Stomach (tissue), 9 donors: ENCODE data around the gene FRAS1. TPM values are rescaled to one million over a fixed set of nuclear protein-coding genes. Genes with fewer than 3 reads are reported as not detected.

Experiments
- DNase-seq, 2 donors: peaks; one replicate each; pipeline versions ENCODE4 v3.0.0 to v3.0.0-alpha.2; 2013 to 2019
- H3K27ac ChIP-seq, 5 donors: fragments of 200-600 bp in 4 of 5; sonication (generic) in 4 of 5; one replicate each; pipeline ENCODE4 v1.5.1; 2013 to 2019; ENCODE audit warnings: mild to moderate bottlenecking in 1 of 5, moderate library complexity in 1 of 5
- H3K27me3 ChIP-seq, 3 donors: fragments of 200-600 bp; sonication (generic); one replicate each; pipeline ENCODE4 v1.5.1; 2017 to 2019; ENCODE audit warnings: mixed run types in 1 of 3
- H3K36me3 ChIP-seq, 4 donors: fragments of 200-600 bp; sonication (generic); 1 replicate in 3 of 4; 2 replicates in 1 of 4; pipeline ENCODE4 v1.5.1; 2016 to 2019
- H3K4me1 ChIP-seq, 4 donors: fragments of 200-600 bp; sonication (generic); one replicate each; pipeline ENCODE4 v1.5.1; 2016 to 2019
- H3K4me3 ChIP-seq, 4 donors: fragments of 200-600 bp; sonication (generic) in 3 of 4; one replicate each; pipeline ENCODE4 v1.5.1; 2016 to 2019; ENCODE audit warnings: mild to moderate bottlenecking in 1 of 4
- H3K9me3 ChIP-seq, 4 donors: fragments of 200-600 bp; sonication (generic); one replicate each; pipeline ENCODE4 v1.5.1; 2016 to 2019
- CTCF ChIP-seq, 7 experiments: fragments of 450-650 bp in 4 of 7; fragments of 200-600 bp in 3 of 7; sonication (generic) in 3 of 7; IDR thresholded peaks; one replicate each; pipeline ENCODE4 v1.5.1; 2016 to 2019; ENCODE audit warnings: antibody characterized with exemption in 7 of 7, control low read depth in 2 of 7, mild to moderate bottlenecking in 1 of 7
- EP300 ChIP-seq: sonication (generic); formaldehyde crosslinking; IDR thresholded peaks from one replicate; pipeline ENCODE4 v1.6.1; 2017; ENCODE audit warnings: antibody characterized with exemption
- POLR2A ChIP-seq, 4 donors: fragments of 450-650 bp; IDR thresholded peaks; one replicate each; pipeline ENCODE4 v1.6.1; 2016; ENCODE audit warnings: antibody characterized with exemption in 4 of 4, control low read depth in 2 of 4, mild to moderate bottlenecking in 1 of 4, moderate library complexity in 1 of 4
- POLR2AphosphoS5 ChIP-seq, 3 donors: sonication (generic); formaldehyde crosslinking; IDR thresholded peaks; one replicate each; pipeline ENCODE4 v1.6.1; 2016; ENCODE audit warnings: antibody characterized with exemption in 3 of 3
- WGBS, 5 donors: extraction: QIAGEN DNeasy Blood & Tissue Kit in 3 of 5; methylation state at CpG; one replicate each; pipeline versions ENCODE4 v1.1.5 to v1.1.7; 2013 to 2018; 5-methylcytosine and 5-hydroxymethylcytosine counted together
- intact Hi-C: fragments of 100-400 bp; cut with DNase I; formaldehyde crosslinking; loops from one replicate; pipeline ENCODE4 v1.15.1; 2023; ENCODE audit warnings: low total_unique reads
- polyA plus RNA-seq, 3 donors: library from polyadenylated mRNA; stranded (reverse); fragments of 200-250 nt; gene quantifications; one replicate each; pipeline ENCODE4 v1.2.3, GENCODE V29; 2013
- total RNA-seq, 5 donors: library from RNA; depleted of rRNA; stranded (reverse); fragments of >200 nt; gene quantifications; one replicate each; pipeline versions ENCODE4 v1.1.0 to v1.2.3, GENCODE V29; 2014 to 2016
- donor health status: healthy with polysubstance abuse.
- donor health status: Bipolar disorder and iron deficiency.
- donor health status: healthy.

Gene FRAS1
- total and polyA plus RNA-seq, 8 donors = under 0.01 to 12.7 (median 2.0) TPM

GRCh38 chr4:78095081-78095480 lies 38.0 kb downstream of the FRAS1 start:
- peaks cover 0 to 10% (median 0%) of the 10 kb centered on the region in 4 donors for H3K9me3 ChIP-seq
- no peak for DNase-seq
- intact Hi-C loops = no loop called here
- WGBS, 5 donors = 62 to 81% (median 77%) methylated on average over 2 of the region's 2 CpGs
- H3K27ac ChIP-seq = no peak overlapping the region
- H3K4me1 ChIP-seq = no peaks in the 10 kb centered on the region
- H3K27me3 ChIP-seq = no peaks in the 10 kb centered on the region
- no peak overlapping the region for H3K4me3 ChIP-seq
- TF ChIP-seq CTCF (IDR thresholded peaks at IDR 0.05) (no peak), POLR2AphosphoS5 (IDR thresholded peaks at IDR 0.05) (no peak)
- H3K36me3 ChIP-seq = no peaks in the 10 kb centered on the region

GRCh38 chr4:78099058-78099457 lies 41.9 kb downstream of the FRAS1 start:
- no peak overlapping the region for H3K4me3 ChIP-seq
- no peaks in the 10 kb centered on the region for H3K4me1 ChIP-seq
- peaks cover 0 to 10% (median 0%) of the 10 kb centered on the region in 4 donors for H3K9me3 ChIP-seq
- H3K27me3 ChIP-seq = no peaks in the 10 kb centered on the region
- no peak for TF ChIP-seq POLR2AphosphoS5 (IDR thresholded peaks at IDR 0.05)
- TF ChIP-seq CTCF (IDR thresholded peaks at IDR 0.05) = no peak
- TF ChIP-seq EP300 = no peak
- no peak for TF ChIP-seq POLR2A (IDR thresholded peaks at IDR 0.05)
- H3K36me3 ChIP-seq = no peaks in the 10 kb centered on the region
- H3K27ac ChIP-seq = no peak overlapping the region
- DNase-seq = no peak
- intact Hi-C loops = no loop called here
- WGBS, 5 donors = 75 to 91% (median 86%) methylated on average over 3 of the region's 3 CpGs

- peak in 1 of 2 donors; percentile 31 for DNase-seq
- H3K4me1 ChIP-seq = no peaks in the 10 kb centered on the region
- no peaks in the 10 kb centered on the region for H3K27me3 ChIP-seq
- intact Hi-C loops = no loop called here
- H3K27ac ChIP-seq = no peak overlapping the region
- H3K36me3 ChIP-seq = no peaks in the 10 kb centered on the region
- TF ChIP-seq CTCF (IDR thresholded peaks at IDR 0.05) = no peak
- TF ChIP-seq POLR2A (IDR thresholded peaks at IDR 0.05) = no peak
- TF ChIP-seq EP300 = no peak
- no peak for TF ChIP-seq POLR2AphosphoS5 (IDR thresholded peaks at IDR 0.05)
- peaks cover 0 to 10% (median 0%) of the 10 kb centered on the region in 4 donors for H3K9me3 ChIP-seq
- H3K4me3 ChIP-seq = no peak overlapping the region
Measured at GRCh38 chr4:78100060-78100459, 42.9 kb downstream of the FRAS1 start.

GRCh38 chr4:78119698-78120097 lies 62.6 kb downstream of the FRAS1 start:
- H3K36me3 ChIP-seq = no peaks in the 10 kb centered on the region
- 92 to 97% (median 93%) methylated on average over 2 of the region's 2 CpGs for WGBS, 5 donors
- intact Hi-C loops = no loop called here
- H3K27ac ChIP-seq = no peak overlapping the region
- no peak for DNase-seq
- TF ChIP-seq CTCF (IDR thresholded peaks at IDR 0.05) = no peak
- TF ChIP-seq POLR2A (IDR thresholded peaks at IDR 0.05) = no peak
- no peak for TF ChIP-seq POLR2AphosphoS5 (IDR thresholded peaks at IDR 0.05)
- H3K4me1 ChIP-seq = no peaks in the 10 kb centered on the region
- H3K4me3 ChIP-seq = no peak overlapping the region
- no peaks in the 10 kb centered on the region for H3K27me3 ChIP-seq
- no peaks in the 10 kb centered on the region for H3K9me3 ChIP-seq
